Activated gamma-delta T cell treated with anti-CD3 and anti-CD28 coated beads, Interleukin-2, amount 50 U/mL, for 16 hours (primary cell): Measurements from ENCODE around the gene LUZP2.

Experiments used
- DNase-seq: peaks from one replicate; pipeline ENCODE4 v3.0.0-alpha.2; 2020; ENCODE audit warnings: low read depth

The LUZP2 gene

DNA sequence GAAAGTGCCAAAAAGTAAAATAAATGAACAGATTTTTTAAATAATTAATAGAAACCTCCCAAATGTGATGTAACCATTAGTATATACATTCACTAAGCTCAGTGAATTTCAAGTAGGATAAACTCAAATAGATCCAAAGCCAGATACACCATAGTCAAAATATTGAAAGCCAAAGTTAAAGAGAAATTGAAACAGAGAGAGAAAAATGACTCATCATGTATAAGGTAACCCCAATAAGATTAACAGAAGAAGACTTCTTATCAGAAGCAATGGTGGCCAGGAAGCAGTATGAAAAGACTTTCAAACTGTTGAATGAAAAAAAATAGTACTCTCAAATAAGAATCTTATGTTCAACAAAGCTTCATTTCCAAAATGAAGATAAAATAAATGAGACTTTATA is 70.5 kb downstream of the LUZP2 start:
- DNase-seq, result no peak

GRCh38 chr11:24572376-24572775 is 75.5 kb downstream of the LUZP2 start:
- DNase-seq, result no peak

DNA sequence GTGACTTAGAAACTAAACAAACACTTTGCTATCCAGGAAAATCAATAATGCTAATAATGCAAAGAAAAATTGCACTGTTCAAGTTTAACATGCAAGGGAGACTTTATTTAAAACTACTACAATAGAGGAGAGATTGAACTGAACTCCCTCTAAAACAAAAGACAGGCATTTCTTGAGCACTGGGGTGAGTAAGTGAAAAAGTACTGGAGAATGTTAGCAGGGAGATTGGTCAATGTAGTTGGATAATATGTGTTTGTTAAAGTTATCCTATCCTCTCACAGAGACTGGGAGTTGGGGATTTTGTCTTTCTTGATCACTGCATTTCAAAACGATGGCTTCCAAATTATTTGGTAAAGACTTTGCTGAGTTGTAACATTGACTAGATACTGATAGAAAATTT is 77.6 kb downstream of the LUZP2 start:
- no peak for DNase-seq

DNA sequence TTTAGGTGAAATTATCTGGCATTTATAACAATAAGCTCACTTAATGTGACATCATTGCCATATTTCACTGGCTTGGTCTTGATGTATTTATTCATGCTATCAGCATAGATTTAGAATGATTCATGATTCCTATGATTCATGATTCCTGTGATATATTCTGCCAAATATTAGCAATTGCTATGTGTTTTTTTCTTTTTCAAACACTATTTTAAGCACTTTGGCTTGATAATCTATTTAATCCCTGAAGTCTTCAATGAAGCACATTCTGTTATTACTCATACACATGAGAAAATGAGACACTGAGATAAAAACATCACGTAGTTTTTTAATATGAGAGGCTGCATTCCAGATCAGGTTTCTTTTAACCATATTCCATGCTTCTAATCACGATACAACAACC is 78.5 kb downstream of the LUZP2 start:
- DNase-seq, result no peak

DNA sequence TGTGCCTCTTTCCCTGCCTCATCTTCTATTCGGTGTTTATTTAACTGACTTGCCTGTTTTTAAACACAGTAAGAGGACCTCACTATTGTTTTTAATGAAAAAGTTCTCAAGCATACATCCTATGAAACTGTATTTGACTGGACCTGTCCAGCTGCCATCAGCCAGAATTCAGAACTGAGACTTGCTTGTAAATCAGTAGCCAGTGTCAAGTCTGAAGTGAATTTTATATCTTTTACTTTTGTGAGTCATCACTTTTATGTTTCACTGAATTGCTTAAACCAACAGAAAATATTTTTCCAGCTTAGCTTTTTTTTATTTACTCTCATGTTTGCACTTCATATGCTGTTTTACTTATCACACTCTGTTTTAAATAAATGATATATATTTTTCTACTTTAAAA is 88.3 kb downstream of the LUZP2 start:
- no peak for DNase-seq

GRCh38 chr11:24587635-24588034 is 90.8 kb downstream of the LUZP2 start:
- no peak for DNase-seq

DNA sequence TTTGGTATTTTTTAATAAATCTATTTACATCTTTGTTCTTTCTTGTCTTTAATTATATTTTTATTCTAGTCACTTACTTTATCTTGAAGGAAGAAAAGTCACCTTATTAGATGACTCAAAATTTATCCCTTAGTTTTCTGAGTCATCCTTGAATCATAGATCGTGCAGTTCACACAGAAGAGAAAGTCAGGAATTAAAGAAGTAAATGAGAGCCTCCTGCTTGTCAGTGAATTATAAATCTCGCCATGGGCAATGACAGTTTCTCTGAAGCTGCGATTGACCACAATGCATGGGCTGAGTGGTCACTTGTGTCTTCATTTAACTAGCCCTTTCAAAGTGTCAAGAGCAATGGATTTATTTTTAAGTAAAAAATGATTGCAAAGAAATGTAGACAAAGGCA is 91.2 kb downstream of the LUZP2 start:
- no peak for DNase-seq

DNA sequence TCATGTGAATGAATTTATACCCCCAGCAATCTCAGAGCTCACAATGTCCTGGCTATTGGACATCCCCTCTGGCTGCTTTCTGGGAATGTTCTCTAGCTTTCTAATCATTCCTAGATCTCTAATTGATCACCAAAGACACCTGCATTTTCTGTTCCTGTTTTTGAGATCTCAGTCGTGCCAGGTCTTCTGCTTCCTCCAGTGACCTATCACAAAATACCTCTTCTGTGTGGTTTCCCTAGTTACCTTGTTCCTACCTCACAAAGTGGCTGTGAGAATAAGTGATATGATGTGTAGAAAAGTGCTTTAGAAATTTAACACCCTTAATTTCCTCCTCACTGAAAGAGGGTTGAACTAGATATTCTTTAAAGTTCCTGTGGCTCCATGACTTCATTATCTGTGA is 92.2 kb downstream of the LUZP2 start:
- no peak for DNase-seq

DNA sequence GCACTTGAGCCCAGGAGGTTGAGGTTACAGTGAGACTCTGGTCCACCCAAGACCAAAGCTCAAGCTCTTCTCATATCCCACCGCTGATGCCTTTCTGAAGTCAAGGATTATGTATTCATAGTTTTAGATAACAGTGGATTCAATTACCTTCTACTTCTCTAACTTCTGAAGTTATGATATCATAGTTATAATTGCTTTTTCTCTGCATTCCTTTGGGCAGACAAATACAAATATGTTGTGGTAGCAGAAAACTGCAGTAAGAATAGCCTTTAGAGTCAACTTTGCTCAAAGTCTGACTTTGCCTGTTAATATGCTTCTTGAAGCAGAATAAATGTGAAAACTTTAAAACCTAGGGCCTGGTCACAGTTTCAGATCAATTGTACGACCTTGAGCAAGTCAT is 94.4 kb downstream of the LUZP2 start:
- no peak for DNase-seq

DNA sequence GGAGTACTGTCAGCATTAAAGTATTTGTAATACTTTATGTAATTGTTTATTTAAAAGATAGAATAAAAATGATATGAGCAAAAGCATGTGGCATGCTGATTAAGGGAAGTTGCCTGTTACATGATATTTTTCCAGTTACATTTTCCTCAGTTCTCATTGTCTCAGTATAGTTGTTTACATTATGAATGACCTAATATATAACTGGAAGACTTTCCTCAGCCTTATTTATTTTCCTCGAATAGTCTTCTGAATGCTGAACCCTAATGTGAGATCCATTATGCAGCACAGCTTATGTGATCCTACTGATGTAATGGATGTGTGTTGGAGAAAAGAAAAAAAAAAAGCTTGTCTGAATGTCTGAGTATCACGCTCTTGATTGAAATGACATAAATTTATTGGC is 95.5 kb downstream of the LUZP2 start:
- no peak for DNase-seq

DNA sequence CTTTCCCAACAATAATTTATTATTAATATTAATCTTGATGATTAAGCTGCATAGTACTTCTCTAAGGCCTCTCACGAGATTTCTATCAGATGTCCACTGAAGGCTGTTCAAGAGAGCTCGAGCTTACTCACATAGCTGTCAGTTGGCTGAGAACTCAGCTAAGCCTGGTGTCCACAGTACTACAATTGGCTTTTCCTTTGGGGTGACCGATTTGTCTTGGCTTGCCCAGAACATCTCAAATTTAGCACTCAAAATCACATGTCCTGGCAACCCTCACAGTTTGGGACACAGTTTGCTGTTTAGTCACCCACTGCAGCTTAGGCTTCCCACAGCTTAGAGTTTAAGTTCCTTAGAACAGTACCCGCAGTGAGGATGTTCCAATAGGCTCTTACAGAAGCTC is 96.5 kb downstream of the LUZP2 start:
- DNase-seq, result no peak

GRCh38 chr11:24594401-24594800 is 97.5 kb downstream of the LUZP2 start:
- no peak for DNase-seq

GRCh38 chr11:24598641-24599040 is 101.8 kb downstream of the LUZP2 start:
- no peak for DNase-seq

GRCh38 chr11:24609192-24610119 is 112.6 kb downstream of the LUZP2 start:
- no peak for DNase-seq

DNA sequence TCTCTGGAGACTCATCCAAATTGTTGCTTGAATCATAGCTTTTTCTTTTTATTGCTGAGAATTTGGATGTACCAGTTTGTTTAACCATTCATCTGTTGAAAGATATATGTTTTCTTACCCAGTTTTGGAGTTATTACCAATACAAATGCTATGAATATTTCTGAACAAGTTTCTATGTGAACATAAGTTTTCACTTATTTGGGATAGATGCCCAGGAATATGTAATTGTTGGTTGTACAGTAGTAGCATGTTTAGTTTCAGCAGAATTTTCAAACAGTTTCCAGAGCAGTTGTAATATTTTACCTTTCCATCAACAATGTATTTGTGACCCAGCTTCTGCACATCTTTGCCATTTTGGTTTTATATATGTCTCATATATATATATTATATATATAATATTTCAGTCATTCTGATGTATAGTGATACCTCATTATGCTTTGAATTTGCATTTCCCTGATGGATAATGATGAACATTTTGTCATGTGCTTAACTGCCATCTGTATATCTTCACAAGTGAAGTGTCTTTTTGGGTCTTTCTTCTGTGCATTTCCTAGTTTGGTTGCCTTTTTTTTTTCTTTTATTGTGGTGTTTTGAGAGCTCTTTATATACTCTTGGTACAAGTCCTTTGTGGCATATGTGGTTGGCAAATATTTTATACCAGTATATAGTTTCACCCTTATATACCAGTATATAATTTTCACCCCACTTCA is 118.8 kb downstream of the LUZP2 start:
- no peak for DNase-seq

- no peak for DNase-seq
Observed at GRCh38 chr11:24617856-24618255, 121.0 kb downstream of the LUZP2 start.

GRCh38 chr11:24619900-24620299 is 123.0 kb downstream of the LUZP2 start:
- DNase-seq, result no peak

- no peak for DNase-seq
Observed at GRCh38 chr11:24622262-24622661, 125.4 kb downstream of the LUZP2 start.

DNA sequence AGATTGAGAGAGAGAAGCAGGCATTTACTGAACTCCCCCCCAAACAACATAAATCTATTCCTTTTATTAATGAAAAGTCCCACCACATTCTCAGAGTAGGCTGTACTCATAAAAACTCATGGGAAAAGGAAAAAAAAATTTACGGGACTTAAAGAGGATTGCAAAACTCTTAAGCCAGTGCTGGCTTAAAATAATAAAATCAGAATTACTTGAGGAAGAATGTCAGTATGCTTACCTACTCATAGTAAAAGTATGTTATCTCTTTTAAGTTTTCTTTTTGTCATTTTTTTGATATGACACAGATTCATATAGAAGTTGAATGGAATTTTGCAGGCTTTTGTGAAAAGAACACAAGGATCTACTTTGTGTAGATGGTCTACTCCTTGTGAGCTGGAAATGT is 126.3 kb downstream of the LUZP2 start:
- DNase-seq, result no peak

DNA sequence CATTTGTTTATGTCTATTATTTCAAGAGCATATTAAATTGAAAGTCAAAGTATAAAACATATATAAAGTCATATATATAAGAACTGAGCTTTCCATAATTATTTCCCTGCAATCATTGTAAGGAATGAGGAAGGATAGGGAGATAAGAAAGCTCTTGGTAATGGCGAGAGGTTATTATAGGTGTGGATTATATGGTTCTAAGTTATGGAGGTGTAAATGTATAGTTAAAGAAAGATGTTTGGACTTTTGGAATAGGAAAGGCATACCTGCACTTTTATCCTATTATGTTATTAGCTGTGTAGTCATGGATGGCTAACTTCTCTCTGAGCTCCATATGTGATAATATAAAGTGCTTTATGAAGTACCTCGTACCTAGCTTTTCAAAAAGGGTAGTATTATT is 127.6 kb downstream of the LUZP2 start:
- no peak for DNase-seq

DNA sequence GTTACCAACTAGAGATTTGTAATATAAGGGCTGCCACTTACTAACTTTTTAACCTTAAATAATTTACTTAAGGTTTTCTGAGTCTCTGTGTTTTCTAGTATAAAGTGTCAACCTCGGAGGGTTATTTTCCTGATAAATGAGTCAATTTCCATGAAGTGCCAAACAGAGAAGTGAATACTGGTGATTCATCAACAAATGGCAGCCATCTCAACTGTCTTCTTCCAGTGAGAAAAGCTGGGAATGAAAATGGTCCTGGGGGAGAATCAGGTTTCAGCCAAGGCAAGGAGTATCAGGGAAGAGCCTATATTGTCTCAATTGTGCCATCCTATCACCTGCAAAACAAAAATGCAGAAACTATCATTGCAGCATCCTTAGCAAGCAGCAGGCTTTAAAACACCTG is 129.1 kb downstream of the LUZP2 start:
- DNase-seq, result no peak

DNA sequence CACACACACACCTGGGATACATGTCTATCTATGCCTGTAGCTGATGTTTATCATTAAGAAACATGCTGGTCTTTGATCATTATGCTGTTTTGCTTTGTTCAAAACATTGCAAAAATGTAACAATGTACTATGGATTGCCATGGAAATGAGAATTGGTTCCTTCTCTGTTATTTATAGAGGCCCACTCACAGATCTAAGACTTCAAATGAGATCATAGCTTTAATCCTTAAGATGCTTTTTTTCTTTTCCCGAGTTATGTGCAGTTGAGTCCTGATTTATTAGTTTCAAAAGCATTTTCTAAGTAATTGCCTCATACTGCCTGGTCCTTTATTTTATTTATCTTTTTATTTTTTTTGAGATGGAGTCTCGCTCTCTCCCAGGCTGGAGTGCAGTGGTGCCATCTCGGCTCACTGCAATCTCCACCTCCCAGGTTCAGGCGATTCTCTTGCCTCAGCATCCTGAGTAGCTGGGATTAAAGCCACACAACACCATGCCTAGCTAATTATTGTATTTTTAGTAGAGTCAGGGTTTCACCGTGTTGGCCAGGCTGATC is 131.4 kb downstream of the LUZP2 start:
- DNase-seq, result no peak

- DNase-seq, result no peak
Observed at GRCh38 chr11:24634606-24635160, 137.8 kb downstream of the LUZP2 start.
